ENCODE results near the gene ARHGAP31. TPM values are rescaled to one million over a fixed set of nuclear protein-coding genes. Genes with fewer than 3 reads are reported as not detected.
A peak's percentile ranks its signal among the peaks of the same experiment; 100 is the strongest.
"Not testable (repeated sequence)": the region's sequence is repeated elsewhere in the genome, so short reads cannot be mapped to it uniquely, and the experiment has no call there.

Gene ARHGAP31
- total RNA-seq, 4 donors from 2014 or later: 21.8 to 48.7 (median 22.9) TPM

DNA sequence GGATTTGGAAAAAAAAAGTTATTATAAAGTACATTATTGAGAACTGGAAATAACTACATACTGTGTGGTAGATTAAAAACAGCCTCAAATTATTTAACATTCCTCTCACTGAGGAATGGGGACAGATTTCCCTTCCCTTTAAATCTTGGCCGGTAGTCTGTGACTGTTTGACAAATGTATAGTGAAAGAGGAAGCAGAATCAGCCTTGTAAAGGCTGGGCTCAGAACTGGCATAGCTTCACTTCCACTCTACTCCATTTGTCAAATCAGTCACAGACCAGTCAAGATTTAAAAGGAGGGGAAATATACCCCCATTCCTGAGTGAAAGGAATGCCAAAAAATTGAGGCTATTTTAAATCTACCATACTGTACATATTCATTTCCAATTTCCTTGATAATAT is 35.3 kb upstream of the ARHGAP31 start:
- WGBS, 2 donors: 14 to 16% methylated on average over 1 of the region's 1 CpG
- intact Hi-C loops (cut with DNase I; ENCODE audit: low total_unique reads): no loop called here
- no peak for DNase-seq (ENCODE audit: low spot score in 2 of 2)
- H3K4me3 ChIP-seq (ENCODE audit: low read depth, poor library complexity, severe bottlenecking): no peak overlapping the region
- TF ChIP-seq, protein P1, sequence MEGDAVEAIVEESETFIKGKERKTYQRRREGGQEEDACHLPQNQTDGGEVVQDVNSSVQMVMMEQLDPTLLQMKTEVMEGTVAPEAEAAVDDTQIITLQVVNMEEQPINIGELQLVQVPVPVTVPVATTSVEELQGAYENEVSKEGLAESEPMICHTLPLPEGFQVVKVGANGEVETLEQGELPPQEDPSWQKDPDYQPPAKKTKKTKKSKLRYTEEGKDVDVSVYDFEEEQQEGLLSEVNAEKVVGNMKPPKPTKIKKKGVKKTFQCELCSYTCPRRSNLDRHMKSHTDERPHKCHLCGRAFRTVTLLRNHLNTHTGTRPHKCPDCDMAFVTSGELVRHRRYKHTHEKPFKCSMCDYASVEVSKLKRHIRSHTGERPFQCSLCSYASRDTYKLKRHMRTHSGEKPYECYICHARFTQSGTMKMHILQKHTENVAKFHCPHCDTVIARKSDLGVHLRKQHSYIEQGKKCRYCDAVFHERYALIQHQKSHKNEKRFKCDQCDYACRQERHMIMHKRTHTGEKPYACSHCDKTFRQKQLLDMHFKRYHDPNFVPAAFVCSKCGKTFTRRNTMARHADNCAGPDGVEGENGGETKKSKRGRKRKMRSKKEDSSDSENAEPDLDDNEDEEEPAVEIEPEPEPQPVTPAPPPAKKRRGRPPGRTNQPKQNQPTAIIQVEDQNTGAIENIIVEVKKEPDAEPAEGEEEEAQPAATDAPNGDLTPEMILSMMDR (IDR thresholded peaks at IDR 0.05): no peak

DNA sequence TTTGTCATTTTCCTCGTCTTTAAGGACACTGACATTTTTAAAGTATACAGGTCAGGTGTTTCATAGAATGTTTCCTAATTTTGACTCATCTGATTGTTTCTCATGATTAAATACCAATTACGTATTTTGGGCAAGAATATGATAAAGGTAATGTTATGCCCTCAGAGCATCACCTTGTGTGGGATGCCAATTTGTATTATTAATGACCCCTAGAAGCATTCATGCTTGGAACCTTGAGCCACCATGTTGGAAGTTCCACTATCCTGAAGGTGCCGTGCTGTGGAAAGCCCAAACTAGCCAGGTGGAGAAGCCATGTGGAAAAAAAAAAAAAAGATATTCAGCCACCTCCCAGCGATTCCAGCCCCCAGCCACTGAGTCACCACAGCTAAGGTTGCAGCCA is 34.4 kb upstream of the ARHGAP31 start:
- intact Hi-C loops (cut with DNase I; ENCODE audit: low total_unique reads): no loop called here
- 71 to 72% methylated on average over 4 of the region's 4 CpGs for WGBS, 2 donors
- no peak for TF ChIP-seq POLR2A (IDR thresholded peaks at IDR 0.05)
- TF ChIP-seq, protein P1 (IDR thresholded peaks at IDR 0.05): no peak

DNA sequence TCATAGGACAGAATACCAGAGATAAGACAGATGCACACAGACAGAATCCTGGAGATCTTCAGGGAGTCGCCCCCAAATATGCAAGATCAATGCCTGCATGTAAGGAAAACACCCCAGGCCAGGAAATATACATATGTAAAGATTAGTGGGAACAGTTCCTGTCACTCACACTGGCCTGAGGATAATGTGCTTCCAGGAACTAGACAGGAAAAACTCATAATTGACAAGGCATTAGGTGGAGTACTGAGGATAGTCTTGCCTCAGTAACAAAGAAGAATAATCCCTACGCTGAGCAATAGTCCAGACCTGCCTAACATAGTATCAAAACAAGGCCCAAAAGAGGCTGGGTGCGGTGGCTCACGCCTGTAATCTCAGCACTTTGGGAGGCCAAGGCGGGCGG is 33.1 kb upstream of the ARHGAP31 start:
- no peak overlapping the region for H3K4me3 ChIP-seq (ENCODE audit: low read depth, poor library complexity, severe bottlenecking)
- DNase-seq (ENCODE audit: low spot score in 2 of 2): no peak
- TF ChIP-seq, protein P1 (IDR thresholded peaks at IDR 0.05): no peak
- TF ChIP-seq POLR2A (IDR thresholded peaks at IDR 0.05): no peak
- intact Hi-C loops (cut with DNase I; ENCODE audit: low total_unique reads): no loop called here
- WGBS, 2 donors: 69 to 71% methylated on average over 6 of the region's 6 CpGs

More for the DNA sequence above, 34.4 kb upstream of the ARHGAP31 start:
- H3K4me3 ChIP-seq (ENCODE audit: low read depth, poor library complexity, severe bottlenecking): no peak overlapping the region
- no peak for DNase-seq (ENCODE audit: low spot score in 2 of 2)

DNA sequence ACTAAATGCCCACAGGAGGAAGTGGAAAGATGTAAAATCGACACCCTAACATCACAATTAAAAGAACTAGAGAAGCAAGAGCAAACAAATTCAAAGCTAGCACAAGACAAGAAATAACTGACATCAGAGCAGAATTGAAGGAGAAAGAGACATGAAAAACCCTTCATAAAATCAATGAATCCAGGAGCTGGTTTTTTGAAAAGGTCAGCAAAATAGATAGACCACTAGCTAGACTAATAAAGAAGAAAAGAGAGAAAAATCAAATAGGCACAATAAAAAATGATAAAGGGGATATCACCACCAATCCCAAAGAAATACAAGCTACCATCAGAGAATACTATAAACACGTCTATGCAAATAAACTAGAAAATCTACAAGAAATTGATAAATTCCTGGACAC is 24.0 kb upstream of the ARHGAP31 start:
- WGBS, 2 donors: 73 to 85% methylated on average over 2 of the region's 2 CpGs
- H3K4me3 ChIP-seq (ENCODE audit: low read depth, poor library complexity, severe bottlenecking); intact Hi-C loops (cut with DNase I; ENCODE audit: low total_unique reads); DNase-seq (ENCODE audit: low spot score in 2 of 2): not testable (repeated sequence)

DNA sequence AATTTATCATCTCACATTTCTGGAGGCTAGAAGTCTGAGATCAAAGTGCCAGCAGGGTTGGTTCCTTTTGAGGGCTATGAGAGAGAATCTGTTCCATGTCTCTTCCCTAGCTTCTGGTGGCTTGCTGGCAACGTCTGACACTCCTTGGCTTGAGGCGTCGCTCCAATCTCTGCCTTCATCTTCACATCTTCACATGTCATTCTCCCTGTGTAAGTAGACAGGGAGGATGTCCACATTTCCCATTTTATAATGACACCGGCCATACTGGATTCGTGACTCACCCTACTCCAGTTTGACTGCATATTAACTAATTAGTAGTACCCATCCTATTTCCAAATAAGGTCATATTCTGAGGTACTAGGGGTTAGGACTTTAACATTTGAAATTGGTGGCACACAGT is 17.5 kb upstream of the ARHGAP31 start:
- intact Hi-C loops (cut with DNase I; ENCODE audit: low total_unique reads): no loop called here
- 58 to 68% methylated on average over 5 of the region's 5 CpGs for WGBS, 2 donors

DNA sequence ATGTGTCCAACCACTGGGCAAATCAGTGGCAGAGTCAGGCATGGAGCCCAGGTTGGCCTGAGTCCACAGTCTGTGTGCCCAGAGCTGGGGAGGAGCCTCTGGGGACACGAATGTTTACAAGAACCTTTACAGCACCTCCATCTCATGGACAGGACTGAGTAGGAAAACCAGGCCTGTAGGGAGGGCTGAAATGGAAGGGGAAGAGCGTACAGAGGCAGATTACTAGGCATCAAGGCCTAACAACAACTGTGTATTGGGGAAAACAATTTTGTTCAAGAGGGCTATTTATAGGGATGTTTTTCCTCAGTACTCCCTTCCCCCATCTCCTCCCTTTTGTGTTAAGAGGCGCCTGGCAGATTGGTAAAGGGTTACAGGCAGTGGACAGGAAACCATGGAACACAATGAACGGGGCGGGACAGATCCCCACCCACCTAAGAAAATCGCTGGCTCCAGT is 15.1 kb upstream of the ARHGAP31 start:
- intact Hi-C loops (cut with DNase I; ENCODE audit: low total_unique reads): no loop called here
- WGBS, 2 donors: 51 to 60% methylated on average over 6 of the region's 6 CpGs
- TF ChIP-seq, protein P1 (IDR thresholded peaks at IDR 0.05): no peak
- TF ChIP-seq POLR2A (IDR thresholded peaks at IDR 0.05): no peak
- peak in 1 of 2 donors; percentile 79 for DNase-seq (ENCODE audit: low spot score in 2 of 2)
- no peak overlapping the region for H3K4me3 ChIP-seq (ENCODE audit: low read depth, poor library complexity, severe bottlenecking)

More for the DNA sequence above, 17.5 kb upstream of the ARHGAP31 start:
- DNase-seq (ENCODE audit: low spot score in 2 of 2): no peak
- TF ChIP-seq, protein P1 (IDR thresholded peaks at IDR 0.05): no peak
- TF ChIP-seq POLR2A (IDR thresholded peaks at IDR 0.05): no peak
- no peak overlapping the region for H3K4me3 ChIP-seq (ENCODE audit: low read depth, poor library complexity, severe bottlenecking)
